K562 treated with DMSO at 1 percent for 12 hours (cell line): ENCODE data around the gene KIFC1. TPM values are rescaled to one million over a fixed set of nuclear protein-coding genes. Genes with fewer than 3 reads are reported as not detected.

Source experiments
- total RNA-seq: library from RNA; unstranded; fragments of 300-600 nt; gene quantifications from 2 replicates; pipeline ENCODE4 v1.2.3, GENCODE V29; 2022; ENCODE audit not compliant: insufficient read depth

The KIFC1 gene, protein sequence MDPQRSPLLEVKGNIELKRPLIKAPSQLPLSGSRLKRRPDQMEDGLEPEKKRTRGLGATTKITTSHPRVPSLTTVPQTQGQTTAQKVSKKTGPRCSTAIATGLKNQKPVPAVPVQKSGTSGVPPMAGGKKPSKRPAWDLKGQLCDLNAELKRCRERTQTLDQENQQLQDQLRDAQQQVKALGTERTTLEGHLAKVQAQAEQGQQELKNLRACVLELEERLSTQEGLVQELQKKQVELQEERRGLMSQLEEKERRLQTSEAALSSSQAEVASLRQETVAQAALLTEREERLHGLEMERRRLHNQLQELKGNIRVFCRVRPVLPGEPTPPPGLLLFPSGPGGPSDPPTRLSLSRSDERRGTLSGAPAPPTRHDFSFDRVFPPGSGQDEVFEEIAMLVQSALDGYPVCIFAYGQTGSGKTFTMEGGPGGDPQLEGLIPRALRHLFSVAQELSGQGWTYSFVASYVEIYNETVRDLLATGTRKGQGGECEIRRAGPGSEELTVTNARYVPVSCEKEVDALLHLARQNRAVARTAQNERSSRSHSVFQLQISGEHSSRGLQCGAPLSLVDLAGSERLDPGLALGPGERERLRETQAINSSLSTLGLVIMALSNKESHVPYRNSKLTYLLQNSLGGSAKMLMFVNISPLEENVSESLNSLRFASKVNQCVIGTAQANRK
- 91.7 and 119 TPM in 2 replicates for total RNA-seq

DNA sequence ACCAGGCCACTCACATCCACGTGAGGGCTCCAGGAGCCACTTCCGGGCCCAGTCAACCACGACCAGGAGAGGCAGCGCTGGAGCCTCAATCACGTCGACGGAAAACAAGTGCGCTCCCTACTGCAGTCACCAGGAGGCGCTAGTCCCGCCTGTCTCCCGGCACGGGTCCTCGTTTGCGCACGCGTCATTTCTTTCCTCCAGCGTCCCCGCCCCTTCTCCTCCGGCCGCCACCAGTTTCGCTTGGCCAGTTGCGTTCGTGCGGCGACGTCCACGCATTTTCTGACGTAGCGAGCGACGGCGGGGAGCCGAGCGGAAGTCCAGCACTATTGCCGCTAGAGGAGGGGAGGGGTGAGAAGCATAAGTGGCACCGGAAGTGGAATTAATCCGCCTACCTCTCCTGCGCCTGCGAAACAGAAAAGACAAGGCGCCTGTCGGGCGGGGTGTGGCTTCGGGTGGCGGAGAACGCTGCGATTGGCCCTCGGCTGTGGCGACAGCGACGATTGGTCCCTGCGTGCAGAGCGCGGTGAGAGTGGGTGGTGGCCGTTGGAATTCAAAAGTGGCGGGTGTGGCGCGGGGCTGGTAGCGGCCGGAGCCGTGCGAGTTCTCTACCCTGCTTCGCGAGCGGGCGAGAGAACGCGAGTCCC lies at the start of gene KIFC1:
KIFC1 (plus strand) TSS at position 546 of the 644 bp plus-strand sequence. CDS start 163 bp downstream, outside the sequence.

DNA sequence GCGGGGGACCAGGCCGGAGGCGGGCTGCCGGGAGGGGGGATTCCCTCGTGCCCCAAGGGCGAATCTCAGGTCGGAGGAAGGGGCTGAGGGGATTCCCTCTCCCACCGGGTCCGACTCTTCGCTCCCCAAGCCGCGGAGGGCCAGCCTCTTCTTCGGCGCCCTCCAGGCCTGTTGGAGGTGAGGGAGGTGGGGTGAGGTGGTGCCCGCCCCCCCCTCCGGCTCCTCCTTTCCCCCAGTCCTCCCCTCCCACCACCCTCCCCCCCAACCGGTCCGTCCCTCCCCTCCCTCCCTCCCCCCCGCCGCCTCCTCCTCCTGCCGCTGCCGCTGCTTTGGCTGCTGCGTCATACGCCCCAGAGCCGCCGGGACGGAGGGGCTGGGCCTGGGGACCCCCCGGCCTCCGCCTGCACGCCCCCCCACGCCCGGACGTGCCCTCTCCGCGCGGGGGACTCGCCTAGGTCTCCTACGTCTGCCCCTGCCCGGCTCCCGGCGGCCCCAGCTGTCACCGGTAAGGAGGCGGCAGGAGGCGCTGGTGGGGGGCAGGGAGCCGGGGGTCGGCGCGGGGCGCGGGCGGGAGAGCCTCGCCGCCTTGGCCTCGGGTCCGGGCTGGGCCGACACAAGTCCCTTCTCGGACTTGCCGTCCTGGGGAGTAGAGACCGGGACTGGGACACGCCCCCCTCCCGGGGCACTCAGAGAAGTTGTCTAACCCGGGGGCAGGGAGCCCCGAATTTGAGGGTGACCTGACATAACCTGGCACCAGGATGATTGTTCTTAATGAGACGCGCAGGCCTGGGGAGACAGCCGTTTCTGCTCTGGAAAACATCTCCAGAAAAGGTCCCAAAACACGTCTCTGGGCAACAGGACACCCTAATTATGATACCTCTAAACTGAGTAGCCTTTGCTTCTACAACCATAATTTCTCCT lies 19.3 kb downstream of the KIFC1 start, which contains the start of gene PHF1:
PHF1 (plus strand) TSS at position 304 of the 921 bp plus-strand sequence. CDS start 1,250 bp downstream, outside the sequence.

DNA sequence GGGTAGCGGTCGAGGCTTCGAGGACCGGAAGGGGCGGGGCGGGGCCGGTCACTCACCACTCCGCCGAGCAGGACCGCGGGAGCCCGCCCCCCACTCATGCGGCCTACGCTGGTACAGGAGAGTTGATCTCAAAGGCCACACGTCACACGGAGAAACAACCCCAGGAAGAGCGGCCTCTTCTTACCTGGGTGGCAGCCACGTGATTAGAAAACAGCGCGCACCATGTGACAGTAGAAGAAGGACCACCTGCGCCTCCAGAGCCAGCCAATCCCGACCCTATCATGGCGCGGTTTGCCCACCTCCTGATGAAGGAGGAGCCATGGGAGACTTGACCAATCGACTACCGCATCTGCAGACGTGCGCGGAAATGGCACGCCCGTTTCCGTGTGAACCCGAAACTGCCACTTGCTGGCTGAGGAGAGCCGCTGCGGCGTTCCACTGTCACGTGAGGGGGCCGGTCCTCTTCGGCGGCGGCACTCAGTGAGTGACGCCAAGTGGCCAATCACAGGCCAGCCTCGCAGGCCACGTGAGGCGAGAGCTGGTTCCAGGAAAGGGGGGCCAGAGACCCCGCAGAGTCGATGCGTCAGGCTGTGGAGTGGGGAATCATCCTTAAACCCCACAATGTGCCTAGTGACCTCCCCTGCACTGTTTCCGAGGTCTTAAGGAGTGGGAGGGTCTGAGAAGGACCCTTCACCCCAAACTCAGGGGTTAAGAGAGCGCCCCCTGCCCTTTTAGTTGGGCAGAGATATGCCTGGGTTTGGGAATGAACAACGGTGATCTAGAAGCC lies 26.5 kb downstream of the KIFC1 start, which contains the start of gene CUTA:
CUTA (minus strand) TSS at position 205 of the 787 bp plus-strand sequence; CDS start at position 98, 107 bp downstream.

DNA sequence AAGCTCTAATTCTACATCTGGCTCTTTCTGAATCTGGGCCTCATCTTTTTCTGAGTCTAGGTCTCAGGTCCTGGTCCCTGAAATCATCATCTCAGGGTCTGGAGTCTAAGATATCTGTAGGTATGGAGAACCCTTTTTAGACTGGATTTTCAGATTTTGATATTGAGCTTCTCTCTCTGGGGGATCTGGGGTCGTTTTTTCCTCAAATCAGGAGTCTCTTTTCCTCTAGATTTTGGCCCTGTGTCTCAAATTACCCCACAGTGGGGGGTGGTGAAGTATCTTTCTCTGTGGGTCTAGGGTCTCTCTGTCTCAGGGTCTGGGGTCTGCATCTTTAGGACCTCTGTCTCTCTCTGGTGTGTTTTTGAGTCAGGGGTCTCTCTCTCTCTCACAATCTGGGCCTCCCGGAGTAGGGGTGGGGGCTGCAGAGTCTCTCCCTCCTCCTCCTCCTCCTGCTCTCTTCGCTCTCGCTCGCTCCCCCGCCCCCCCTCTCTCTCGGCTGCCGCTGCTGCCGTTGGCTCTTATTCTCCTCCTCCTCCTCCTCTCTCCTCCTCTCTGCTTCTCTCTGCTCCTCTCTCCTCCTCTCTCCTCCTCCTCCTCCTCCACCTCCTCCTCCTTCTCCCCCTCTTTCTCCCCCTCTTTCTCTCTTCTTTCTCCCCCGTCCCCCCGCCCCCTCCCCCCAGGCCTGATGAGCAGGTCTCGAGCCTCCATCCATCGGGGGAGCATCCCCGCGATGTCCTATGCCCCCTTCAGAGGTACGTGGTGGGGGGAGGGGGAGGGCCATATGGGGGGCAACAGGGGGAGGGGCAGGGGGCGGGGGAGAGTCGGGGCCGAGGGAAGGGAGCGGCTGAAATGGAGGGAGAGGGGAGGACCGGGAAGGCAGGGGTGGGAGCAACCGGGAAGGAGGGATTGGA lies 28.2 kb downstream of the KIFC1 start, which contains the start of gene SYNGAP1:
SYNGAP1 (plus strand) TSS at position 486 of the 911 bp plus-strand sequence; CDS start at position 686, 200 bp downstream.

DNA sequence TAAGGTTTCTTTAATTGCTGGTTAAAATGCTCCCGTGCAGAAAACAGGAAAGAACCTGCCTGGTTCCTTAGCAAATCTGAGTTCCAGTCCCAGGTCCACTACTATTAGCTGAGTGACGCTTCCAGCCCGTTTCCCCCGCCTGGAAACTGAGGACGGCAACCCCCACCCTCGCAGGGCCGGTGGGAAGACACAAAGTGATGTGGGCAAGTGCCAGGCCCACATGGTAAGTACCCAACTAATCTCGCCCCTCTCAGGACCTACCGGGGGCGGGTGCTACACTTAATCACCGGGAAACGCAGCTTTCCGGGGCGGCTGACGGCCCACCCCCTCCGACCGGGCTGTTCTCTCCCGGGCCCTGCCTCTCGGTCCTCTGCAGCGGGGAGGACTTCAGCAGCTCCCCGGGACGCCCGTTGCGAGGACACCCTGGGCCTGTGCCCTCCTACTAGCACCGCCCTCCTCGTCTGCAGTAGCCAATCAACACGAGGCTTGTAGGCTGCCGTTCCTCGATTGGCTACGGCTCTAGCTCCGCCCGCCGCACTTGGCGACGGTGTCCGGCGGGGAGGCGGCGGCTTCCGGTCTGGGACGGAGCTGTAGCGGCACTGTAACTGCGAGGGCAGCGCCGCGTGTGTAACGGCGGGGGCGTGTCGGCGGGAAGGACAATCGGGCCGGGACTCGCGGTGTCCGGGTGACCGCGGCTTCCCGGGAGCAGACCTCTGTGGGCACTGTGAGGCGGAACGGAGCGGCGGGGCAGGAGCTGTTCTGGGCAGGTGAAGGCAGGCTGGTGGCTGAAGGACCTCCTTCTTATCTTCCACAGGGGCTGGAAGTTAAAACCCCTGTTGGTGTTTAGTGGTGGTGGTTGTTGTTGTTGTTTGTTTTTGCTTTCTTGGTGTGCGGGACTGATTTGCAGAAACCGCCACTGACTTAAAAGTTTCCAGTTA lies 62.7 kb downstream of the KIFC1 start, which contains the start of gene ZBTB9:
ZBTB9 (plus strand) TSS at position 568 of the 938 bp plus-strand sequence. CDS start 525 bp downstream, outside the sequence.

Other genes with a start within 250 kb of the KIFC1 start
- 0.58 and 0.83 TPM in 2 replicates for gene COL11A2, start 199.4 kb upstream of the KIFC1 start, total RNA-seq
- 28.9 and 37.5 TPM in 2 replicates for gene RXRB, start 191.2 kb upstream of the KIFC1 start, total RNA-seq
- 115 and 152 TPM in 2 replicates for gene SLC39A7, start 191.0 kb upstream of the KIFC1 start, total RNA-seq
- gene HSD17B8, start 187.2 kb upstream of the KIFC1 start, total RNA-seq: 16.8 TPM in 2 replicates
- gene RING1, start 183.3 kb upstream of the KIFC1 start, total RNA-seq: 49.0 and 55.3 TPM in 2 replicates
- 24.9 and 42.0 TPM in 2 replicates for gene VPS52, start 119.9 kb upstream of the KIFC1 start, total RNA-seq
- 11,156 and 15,789 TPM in 2 replicates for gene RPS18, start 119.7 kb upstream of the KIFC1 start, total RNA-seq
- 3.2 and 4.5 TPM in 2 replicates for gene B3GALT4, start 114.7 kb upstream of the KIFC1 start, total RNA-seq
- gene WDR46, start 102.6 kb upstream of the KIFC1 start, total RNA-seq: 48.0 and 55.6 TPM in 2 replicates
- 137 and 173 TPM in 2 replicates for gene PFDN6, start 102.2 kb upstream of the KIFC1 start, total RNA-seq
- gene RGL2, start 92.9 kb upstream of the KIFC1 start, total RNA-seq: 19.0 and 32.5 TPM in 2 replicates
- gene TAPBP, start 77.7 kb upstream of the KIFC1 start, total RNA-seq: 52.5 and 171 TPM in 2 replicates
- gene ZBTB22, start 74.1 kb upstream of the KIFC1 start, total RNA-seq: 10.6 and 12.5 TPM in 2 replicates
- gene DAXX, start 68.9 kb upstream of the KIFC1 start, total RNA-seq: 44.7 and 61.3 TPM in 2 replicates
- gene PHF1, start 19.2 kb downstream of the KIFC1 start, total RNA-seq: 62.9 and 79.9 TPM in 2 replicates
- 427 and 491 TPM in 2 replicates for gene CUTA, start 26.3 kb downstream of the KIFC1 start, total RNA-seq
- 1.1 and 10.1 TPM in 2 replicates for gene SYNGAP1, start 28.2 kb downstream of the KIFC1 start, total RNA-seq
- gene ZBTB9, start 62.8 kb downstream of the KIFC1 start, total RNA-seq: 7.0 and 13.1 TPM in 2 replicates
- 27.6 and 29.7 TPM in 2 replicates for gene BAK1, start 188.5 kb downstream of the KIFC1 start, total RNA-seq
- gene ITPR3, start 229.5 kb downstream of the KIFC1 start, total RNA-seq: 3.9 and 15.4 TPM in 2 replicates